B cell (primary cell): ENCODE measurements around the gene HTR1A. TPM values are rescaled to one million over a fixed set of nuclear protein-coding genes. Genes with fewer than 3 reads are reported as not detected.

Experiments
- ATAC-seq: fragments of 200-7000 bp; cut with Tn5 transposase; one replicate; pipeline ENCODE4 v1.10.0; 2021; ENCODE audit warnings: low read depth, mild to moderate bottlenecking, moderate number of reproducible peaks, moderate library complexity
- CTCF ChIA-PET: fragments of 350-600 bp; sonication (Branson Sonifier 250); formaldehyde crosslinking; loops from one replicate; lab custom pipeline; 2021; ENCODE audit warnings: antibody characterized with exemption, inconsistent platforms; lab: Charles Lee
- POLR2A ChIA-PET: fragments of 350-600 bp; sonication (Branson Sonifier 250); formaldehyde crosslinking; loops from one replicate; lab custom pipeline; 2021; ENCODE audit warnings: antibody characterized with exemption; lab: Charles Lee
- DNase-seq: peaks from one replicate; pipeline ENCODE4 v3.0.0; 2013
- H2AFZ ChIP-seq: 2 replicates; pipeline ENCODE4 v1.6.1; 2012; ENCODE audit warnings: mild to moderate bottlenecking, low read depth, low read length; ENCODE audit not compliant: insufficient read depth, poor library complexity, severe bottlenecking
- H3K27ac ChIP-seq, 2 donors: 1 replicate in 1 of 2; 2 replicates in 1 of 2; pipeline ENCODE4 v1.5.1; 2012 to 2013; ENCODE audit warnings: low read length in 2 of 2, mild to moderate bottlenecking in 2 of 2, moderate library complexity in 1 of 2
- H3K27me3 ChIP-seq, 4 experiments: fragments of 200-600 bp in 1 of 4; sonication (generic) in 1 of 4; replicated peaks in 1 of 4; 1 replicate in 2 of 4; 2 replicates in 2 of 4; pipeline versions ENCODE4 v1.6.1 to v1.7.0; 2013 to 2016; ENCODE audit warnings: low read length in 3 of 4, mild to moderate bottlenecking in 2 of 4, mixed read lengths in 1 of 4, moderate library complexity in 1 of 4; ENCODE audit not compliant: insufficient read depth in 4 of 4, control insufficient read depth in 3 of 4; ENCODE audit errors: control extremely low read depth in 1 of 4
- H3K36me3 ChIP-seq, 2 experiments: replicated peaks in 1 of 2; 1 replicate in 1 of 2; 2 replicates in 1 of 2; pipeline versions ENCODE4 v1.6.1 to v1.7.1; 2013; ENCODE audit warnings: low read length in 1 of 2; ENCODE audit not compliant: insufficient read depth in 2 of 2, control insufficient read depth in 1 of 2; ENCODE audit errors: control extremely low read depth in 1 of 2, extremely low read depth in 1 of 2
- H3K4me1 ChIP-seq, 2 donors: fragments of 200-600 bp in 1 of 2; sonication (generic) in 1 of 2; 1 replicate in 1 of 2; 2 replicates in 1 of 2; pipeline versions ENCODE4 v1.5.1 to v1.6.1; 2013 to 2017; ENCODE audit warnings: low read length in 2 of 2; ENCODE audit not compliant: control insufficient read depth in 2 of 2, insufficient read depth in 2 of 2
- H3K4me2 ChIP-seq: replicated peaks from 2 replicates; pipeline ENCODE3; 2012; ENCODE audit warnings: mild to moderate bottlenecking, low read depth, low read length; ENCODE audit not compliant: poor library complexity, severe bottlenecking
- H3K4me3 ChIP-seq, 5 experiments: fragments of 200-600 bp in 1 of 5; sonication (generic) in 1 of 5; 1 replicate in 3 of 5; 2 replicates in 2 of 5; pipeline versions ENCODE4 v1.5.1 to v1.7.0; 2011 to 2016; ENCODE audit warnings: low read length in 4 of 5, mild to moderate bottlenecking in 4 of 5, low read depth in 2 of 5, control low read depth in 1 of 5, moderate library complexity in 1 of 5; ENCODE audit not compliant: insufficient read depth in 1 of 5; ENCODE audit errors: control extremely low read depth in 1 of 5, extremely low read depth in 1 of 5
- H3K79me2 ChIP-seq: fragments of 200-600 bp; sonication (generic); one replicate; pipeline ENCODE4 v1.6.0; 2016; ENCODE audit warnings: low read length; ENCODE audit not compliant: control insufficient read depth, insufficient read depth
- H3K9ac ChIP-seq: fragments of 200-600 bp; sonication (generic); 2 replicates; pipeline ENCODE4 v1.6.1; 2017; ENCODE audit warnings: mild to moderate bottlenecking, low read length, moderate library complexity
- H3K9me3 ChIP-seq, 3 donors: one replicate each; pipeline versions ENCODE4 v1.6.1 to v1.7.1; 2013; ENCODE audit warnings: low read length in 2 of 3; ENCODE audit not compliant: control insufficient read depth in 2 of 3, insufficient read depth in 1 of 3; ENCODE audit errors: control extremely low read depth in 1 of 3
- H4K20me1 ChIP-seq: 2 replicates; pipeline ENCODE4 v1.6.0; 2012; ENCODE audit warnings: mild to moderate bottlenecking, low read length; ENCODE audit not compliant: insufficient read depth, control insufficient read depth, poor library complexity, severe bottlenecking
- H3K27ac Mint-ChIP-seq: one replicate; pipeline ENCODE4 v1.8.0; 2021; ENCODE audit warnings: mixed read lengths
- H3K27me3 Mint-ChIP-seq: one replicate; pipeline ENCODE4 v1.8.0; 2021; ENCODE audit warnings: mixed read lengths
- H3K4me1 Mint-ChIP-seq: one replicate; pipeline ENCODE4 v1.8.0; 2021; ENCODE audit warnings: mixed read lengths
- H3K4me3 Mint-ChIP-seq: one replicate; pipeline ENCODE4 v1.8.0; 2021; ENCODE audit warnings: mixed read lengths
- H3K9me3 Mint-ChIP-seq: one replicate; pipeline ENCODE4 v1.8.0; 2022; ENCODE audit warnings: mixed read lengths; ENCODE audit not compliant: insufficient read depth
- EZH2 ChIP-seq: IDR thresholded peaks from 2 replicates; pipeline ENCODE4 v1.6.1; 2012; ENCODE audit warnings: borderline replicate concordance, low read depth, mild to moderate bottlenecking, moderate library complexity, low read length; ENCODE audit not compliant: insufficient read depth, poor library complexity, severe bottlenecking
- WGBS: methylation state at CpG from one replicate; pipeline ENCODE4 v1.1.5; 2013; ENCODE audit warnings: missing lambda C conversion rate; ENCODE audit not compliant: insufficient coverage; 5-methylcytosine and 5-hydroxymethylcytosine counted together
- intact Hi-C: fragments of 100-400 bp; cut with micrococcal nuclease; formaldehyde crosslinking; loops from one replicate; pipeline ENCODE4 v1.10.0; 2022
- polyA plus RNA-seq: library from polyadenylated mRNA; depleted of rRNA; stranded (reverse); fragments of >200 nt; gene quantifications from 2 replicates; pipeline ENCODE4 v1.2.3, GENCODE V29; 2012
- total RNA-seq, 2 donors: library from RNA; stranded (reverse); fragments of 120-200 nt in 1 of 2; gene quantifications; 1 replicate in 1 of 2; 2 replicates in 1 of 2; pipeline versions ENCODE4 v1.2.3 to v1.2.4, GENCODE V29; 2013 to 2022
- TF ChIP-seq, protein P1 (sequence below): fragments of 200-600 bp; IDR thresholded peaks from one replicate; pipeline ENCODE4 v1.8.0; 2022; ENCODE audit warnings: antibody characterized with exemption, mild to moderate bottlenecking

Gene HTR1A
- total and polyA plus RNA-seq, 2 donors (not counting 1 experiment from before 2014, with no cell fraction given): not detected

GRCh38 chr5:63961125-63961597, 1.1 kb downstream of the HTR1A start:
- H3K36me3 ChIP-seq: no peaks in the 10 kb centered on the region
- 30% methylated on average over 37 of the region's 37 CpGs for WGBS
- Mint-ChIP-seq H3K27me3 (peaks cover 32% of the 10 kb centered on the region), H3K9me3 (no peaks in the 10 kb centered on the region), H3K4me3 (no peak overlapping the region), H3K4me1 (no peaks in the 10 kb centered on the region), H3K27ac (no peak overlapping the region)
- no peak overlapping the region for H2AFZ ChIP-seq
- H4K20me1 ChIP-seq: no peaks in the 10 kb centered on the region
- ATAC-seq: no peak
- H3K79me2 ChIP-seq: no peaks in the 10 kb centered on the region
- intact Hi-C loops: no loop called here
- peaks cover 0 to 40% (median 14%) of the 10 kb centered on the region in 4 experiments for H3K27me3 ChIP-seq
- ChIA-PET CTCF (no interaction called here), POLR2A (no interaction called here)
- H3K9ac ChIP-seq: no peak overlapping the region
- TF ChIP-seq EZH2: no peak
- TF ChIP-seq, protein P1, sequence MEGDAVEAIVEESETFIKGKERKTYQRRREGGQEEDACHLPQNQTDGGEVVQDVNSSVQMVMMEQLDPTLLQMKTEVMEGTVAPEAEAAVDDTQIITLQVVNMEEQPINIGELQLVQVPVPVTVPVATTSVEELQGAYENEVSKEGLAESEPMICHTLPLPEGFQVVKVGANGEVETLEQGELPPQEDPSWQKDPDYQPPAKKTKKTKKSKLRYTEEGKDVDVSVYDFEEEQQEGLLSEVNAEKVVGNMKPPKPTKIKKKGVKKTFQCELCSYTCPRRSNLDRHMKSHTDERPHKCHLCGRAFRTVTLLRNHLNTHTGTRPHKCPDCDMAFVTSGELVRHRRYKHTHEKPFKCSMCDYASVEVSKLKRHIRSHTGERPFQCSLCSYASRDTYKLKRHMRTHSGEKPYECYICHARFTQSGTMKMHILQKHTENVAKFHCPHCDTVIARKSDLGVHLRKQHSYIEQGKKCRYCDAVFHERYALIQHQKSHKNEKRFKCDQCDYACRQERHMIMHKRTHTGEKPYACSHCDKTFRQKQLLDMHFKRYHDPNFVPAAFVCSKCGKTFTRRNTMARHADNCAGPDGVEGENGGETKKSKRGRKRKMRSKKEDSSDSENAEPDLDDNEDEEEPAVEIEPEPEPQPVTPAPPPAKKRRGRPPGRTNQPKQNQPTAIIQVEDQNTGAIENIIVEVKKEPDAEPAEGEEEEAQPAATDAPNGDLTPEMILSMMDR: no peak
- peaks cover 0 to 33% (median 0%) of the 10 kb centered on the region in 3 donors for H3K9me3 ChIP-seq
- no peak overlapping the region for H3K4me2 ChIP-seq
- H3K4me1 ChIP-seq: no peaks in the 10 kb centered on the region
- H3K27ac ChIP-seq: no peak overlapping the region
- DNase-seq: no peak
- H3K4me3 ChIP-seq: no peak overlapping the region

- H3K4me3 ChIP-seq: no peak overlapping the region
- no peak for TF ChIP-seq EZH2
- TF ChIP-seq, protein P1: no peak
- H3K27ac Mint-ChIP-seq: no peak overlapping the region
- intact Hi-C loops: no loop called here
- H3K4me3 Mint-ChIP-seq: no peak overlapping the region
- no peaks in the 10 kb centered on the region for H4K20me1 ChIP-seq
- no peaks in the 10 kb centered on the region for H3K36me3 ChIP-seq
- WGBS: 24% methylated on average over 27 of the region's 27 CpGs
- H3K27me3 Mint-ChIP-seq: peaks cover 32% of the 10 kb centered on the region
- no peak overlapping the region for H2AFZ ChIP-seq
- POLR2A ChIA-PET: no interaction called here
- ATAC-seq (no peak), DNase-seq (no peak)
- H3K27ac ChIP-seq: no peak overlapping the region
- H3K27me3 ChIP-seq: peaks cover 0 to 40% (median 14%) of the 10 kb centered on the region in 4 experiments
- H3K9me3 ChIP-seq: peaks cover 0 to 33% (median 0%) of the 10 kb centered on the region in 3 donors
- H3K79me2 ChIP-seq: no peaks in the 10 kb centered on the region
- H3K4me1 ChIP-seq: no peaks in the 10 kb centered on the region
- no peak overlapping the region for H3K4me2 ChIP-seq
- H3K9me3 Mint-ChIP-seq: no peaks in the 10 kb centered on the region
- CTCF ChIA-PET: no interaction called here
- no peak overlapping the region for H3K9ac ChIP-seq
- no peaks in the 10 kb centered on the region for H3K4me1 Mint-ChIP-seq
Observed at GRCh38 chr5:63960646-63961045, 1.6 kb downstream of the HTR1A start.
